Pancreas (tissue), 10 donors: ENCODE data around the gene FBXO9. TPM values are rescaled to one million over a fixed set of nuclear protein-coding genes. Genes with fewer than 3 reads are reported as not detected.
"Not testable (repeated sequence)": the region's sequence is repeated elsewhere in the genome, so short reads cannot be mapped to it uniquely, and the experiment has no call there.

ENCODE experiments used
- ATAC-seq, 4 donors: fragments of 200-7000 bp; cut with Tn5 transposase; one replicate each; pipeline versions ENCODE4 v1.8.0 to v1.9.1; 2020; ENCODE audit warnings: mild to moderate bottlenecking in 4 of 4, moderate library complexity in 4 of 4
- DNase-seq, 6 donors: peaks; one replicate each; pipeline ENCODE4 v3.0.0-alpha.2; 2020
- FAIRE-seq: peaks from 2 replicates; lab custom pipeline; 2012; peaks lifted over from hg19 to GRCh38; lab: Jason Lieb, UNC
- H3K27ac ChIP-seq, 4 donors: fragments of 200-600 bp; sonication (generic); 1 replicate in 3 of 4; 2 replicates in 1 of 4; pipeline versions ENCODE4 v1.5.0 to v1.8.0; 2020
- H3K27me3 ChIP-seq, 4 donors: fragments of 200-600 bp; one replicate each; pipeline ENCODE4 v1.8.0; 2021
- H3K36me3 ChIP-seq, 3 donors: fragments of 200-600 bp; sonication (generic) in 1 of 3; one replicate each; pipeline versions ENCODE4 v1.5.0 to v1.8.0; 2020 to 2021
- H3K4me1 ChIP-seq, 3 donors: fragments of 200-600 bp; one replicate each; pipeline ENCODE4 v1.8.0; 2021
- H3K4me3 ChIP-seq, 4 donors: fragments of 200-600 bp; sonication (generic) in 2 of 4; one replicate each; pipeline versions ENCODE4 v1.5.0 to v1.8.0; 2020 to 2021
- H3K9me3 ChIP-seq, 4 donors: fragments of 200-600 bp; one replicate each; pipeline ENCODE4 v1.8.0; 2021
- WGBS, 2 donors: extraction: QIAGEN DNeasy Blood & Tissue Kit; methylation state at CpG; one replicate each; pipeline ENCODE4 v1.1.7; 2013; 5-methylcytosine and 5-hydroxymethylcytosine counted together
- intact Hi-C, 3 donors: fragments of 100-400 bp; cut with DNase I; formaldehyde crosslinking; loops; one replicate each; pipeline versions ENCODE4 v1.11.1 to v1.14.2; 2022
- polyA plus RNA-seq, 2 donors: library from polyadenylated mRNA; stranded (reverse); fragments of 200-250 nt; gene quantifications; one replicate each; pipeline ENCODE4 v1.2.3, GENCODE V29; 2013
- total RNA-seq, 6 donors: library from RNA; stranded (reverse); fragmentation: NEBNext Ultra II Directional in 4 of 6; extraction: Animal tissue kit (Norgen Biotek cat#: 25700) in 4 of 6; gene quantifications; one replicate each; pipeline versions ENCODE4 v1.2.1 to v1.2.4, GENCODE V29; 2021 to 2023
- TF ChIP-seq, protein P1 (sequence below), 4 donors: fragments of 200-600 bp; sonication (generic) in 3 of 4; IDR thresholded peaks; one replicate each; pipeline versions ENCODE4 v1.5.0 to v1.8.0; 2021; ENCODE audit warnings: antibody characterized with exemption in 4 of 4
- donor health status: healthy with polysubstance abuse.
- donor health status: DM: no; HTN: no; CAD: no; lungs with moderate emphysema.
- donor health status: DM: no; HTN: no; CAD: no.
- donor health status: control.
- donor health status: control.
- donor health status: Bipolar disorder and iron deficiency.
- donor health status: DM: yes; HTN: yes; CAD: no.
- donor health status: DM: no; HTN: no; CAD: no.
- donor health status: DM: no; HTN: no; CAD: no.
- donor health status: DM: yes; HTN: yes; CAD: no.

FBXO9 gene
- total and polyA plus RNA-seq, 8 donors, result 30.9 to 66.1 (median 49.7) TPM

DNA sequence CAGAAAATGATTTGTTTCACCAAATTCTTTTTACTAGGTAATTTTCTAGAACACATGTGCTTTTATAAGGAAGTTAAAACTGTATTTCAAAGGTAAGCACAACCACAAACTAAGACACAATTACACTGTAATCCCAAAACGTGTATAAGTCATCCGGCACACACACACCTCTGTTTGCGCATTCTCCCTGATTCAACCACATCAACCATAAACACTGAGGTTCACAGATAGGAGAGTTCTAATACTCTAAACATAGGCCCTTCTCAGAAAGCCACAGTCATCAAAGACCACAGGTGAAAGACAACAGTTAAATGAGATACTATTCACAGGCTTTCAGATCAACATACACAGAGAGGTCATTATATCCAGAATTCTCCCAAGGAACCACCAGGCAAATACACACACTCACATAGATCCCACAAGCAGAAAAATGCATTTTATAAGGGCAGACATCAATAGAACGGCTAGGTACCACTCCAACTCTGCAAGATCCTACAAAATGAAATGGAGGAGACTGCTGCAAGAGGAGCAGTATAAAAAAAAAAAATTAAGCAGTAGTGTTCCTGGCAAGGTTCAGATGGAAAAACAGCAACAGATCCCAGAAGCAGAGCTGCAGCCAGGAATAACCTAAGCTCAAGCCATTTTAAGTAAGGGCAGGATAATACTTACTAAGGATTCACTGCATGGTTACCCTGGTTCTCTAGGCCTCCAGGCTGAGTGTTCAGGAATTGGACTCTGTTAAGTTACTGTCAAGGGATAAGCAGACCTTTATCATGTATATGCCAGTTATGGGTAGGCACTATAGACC is 6.6 kb upstream of the FBXO9 start:
- H3K4me3 ChIP-seq, result no peak overlapping the region
- no peak for ATAC-seq
- WGBS, 2 donors, result 86 to 90% methylated on average over 4 of the region's 4 CpGs
- no peak overlapping the region for H3K27ac ChIP-seq
- H3K4me1 ChIP-seq, result peaks cover 19 to 49% (median 43%) of the 10 kb centered on the region in 3 donors
- H3K27me3 ChIP-seq, result no peaks in the 10 kb centered on the region
- TF ChIP-seq, protein P1, sequence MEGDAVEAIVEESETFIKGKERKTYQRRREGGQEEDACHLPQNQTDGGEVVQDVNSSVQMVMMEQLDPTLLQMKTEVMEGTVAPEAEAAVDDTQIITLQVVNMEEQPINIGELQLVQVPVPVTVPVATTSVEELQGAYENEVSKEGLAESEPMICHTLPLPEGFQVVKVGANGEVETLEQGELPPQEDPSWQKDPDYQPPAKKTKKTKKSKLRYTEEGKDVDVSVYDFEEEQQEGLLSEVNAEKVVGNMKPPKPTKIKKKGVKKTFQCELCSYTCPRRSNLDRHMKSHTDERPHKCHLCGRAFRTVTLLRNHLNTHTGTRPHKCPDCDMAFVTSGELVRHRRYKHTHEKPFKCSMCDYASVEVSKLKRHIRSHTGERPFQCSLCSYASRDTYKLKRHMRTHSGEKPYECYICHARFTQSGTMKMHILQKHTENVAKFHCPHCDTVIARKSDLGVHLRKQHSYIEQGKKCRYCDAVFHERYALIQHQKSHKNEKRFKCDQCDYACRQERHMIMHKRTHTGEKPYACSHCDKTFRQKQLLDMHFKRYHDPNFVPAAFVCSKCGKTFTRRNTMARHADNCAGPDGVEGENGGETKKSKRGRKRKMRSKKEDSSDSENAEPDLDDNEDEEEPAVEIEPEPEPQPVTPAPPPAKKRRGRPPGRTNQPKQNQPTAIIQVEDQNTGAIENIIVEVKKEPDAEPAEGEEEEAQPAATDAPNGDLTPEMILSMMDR (IDR thresholded peaks at IDR 0.05), result no peak
- H3K36me3 ChIP-seq, result no peaks in the 10 kb centered on the region
- intact Hi-C loops, result no loop called here
- no peak for DNase-seq
- FAIRE-seq, result no peak
- H3K9me3 ChIP-seq, result no peaks in the 10 kb centered on the region

DNA sequence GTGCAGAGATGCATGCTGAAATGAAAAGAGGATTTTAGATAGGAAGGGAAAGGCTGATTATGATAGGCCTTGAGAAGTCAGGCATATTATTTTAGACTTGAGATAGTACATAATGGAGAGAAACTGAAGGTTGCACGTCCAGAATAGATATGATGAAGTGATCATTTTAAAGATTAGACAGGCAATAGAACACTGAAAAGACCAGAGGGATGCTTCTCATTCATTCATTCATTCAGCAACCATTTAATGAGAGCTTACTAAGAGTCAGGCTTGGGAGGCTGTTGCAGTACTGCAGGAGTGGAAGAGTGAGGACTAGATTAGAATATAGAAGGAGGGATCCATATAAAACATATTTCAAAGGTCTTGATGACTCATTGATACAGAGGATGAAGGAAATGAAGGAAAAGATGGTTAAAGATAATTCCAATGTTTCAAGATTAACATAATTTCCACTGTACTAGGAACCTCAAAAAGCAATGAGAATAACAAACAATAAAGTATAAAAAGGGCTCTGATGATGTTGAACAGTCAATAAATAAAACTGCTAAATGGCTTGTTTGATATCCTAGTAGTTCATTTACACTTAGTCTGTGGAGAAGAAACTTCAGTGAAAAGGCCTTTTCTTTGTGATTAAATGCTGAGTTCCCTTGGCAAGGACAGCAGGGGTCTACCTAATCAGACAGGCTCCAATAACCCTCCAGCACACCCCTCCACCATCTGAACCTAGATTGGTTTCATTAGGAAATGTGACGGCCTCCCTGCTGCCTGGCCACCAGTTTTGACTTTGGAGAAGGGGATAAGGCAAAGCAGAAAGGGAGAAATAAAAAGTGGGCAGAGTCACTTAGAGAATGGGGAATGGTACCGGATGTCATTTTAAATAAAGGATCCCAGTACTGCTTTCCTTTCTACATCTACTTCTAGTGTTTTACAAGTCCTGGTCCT is 5.3 kb upstream of the FBXO9 start:
- ATAC-seq (no peak), DNase-seq (no peak), FAIRE-seq (no peak)
- Histone ChIP-seq H3K4me1 (peaks cover 19 to 53% (median 47%) of the 10 kb centered on the region in 3 donors), H3K4me3 (peak overlapping the region in 1 of 4 donors; percentile 87), H3K27ac (no peak overlapping the region), H3K36me3 (no peaks in the 10 kb centered on the region), H3K27me3 (no peaks in the 10 kb centered on the region), H3K9me3 (no peaks in the 10 kb centered on the region)
- WGBS, 2 donors, result 34 to 35% methylated on average over 3 of the region's 3 CpGs
- intact Hi-C loops, result no loop called here
- TF ChIP-seq, protein P1 (IDR thresholded peaks at IDR 0.05), result no peak

DNA sequence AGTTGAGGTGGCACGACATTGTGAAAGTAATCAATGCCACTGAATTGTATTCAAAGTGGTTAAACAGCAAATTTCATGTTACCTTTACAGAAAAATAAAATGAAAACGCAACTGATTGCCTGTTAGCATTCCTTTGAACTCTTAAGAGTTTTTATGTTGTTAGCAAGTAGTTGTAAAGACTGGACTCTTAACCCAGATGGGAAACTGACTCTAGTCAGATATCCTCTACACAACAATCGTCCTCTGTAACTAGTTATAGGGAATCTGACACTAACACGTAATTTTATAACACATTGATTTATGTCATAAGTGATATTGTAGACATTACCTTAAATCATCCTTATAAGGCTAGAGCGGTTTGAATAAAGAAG is 3.0 kb upstream of the FBXO9 start:
- no peaks in the 10 kb centered on the region for H3K27me3 ChIP-seq
- FAIRE-seq, result no peak
- no peaks in the 10 kb centered on the region for H3K9me3 ChIP-seq
- H3K4me1 ChIP-seq, result peaks cover 19 to 38% (median 36%) of the 10 kb centered on the region in 3 donors
- TF ChIP-seq, protein P1 (IDR thresholded peaks at IDR 0.05), result no peak
- intact Hi-C loops, result no loop called here
- no peaks in the 10 kb centered on the region for H3K36me3 ChIP-seq
- ATAC-seq, result no peak
- WGBS, 2 donors, result 8 to 13% methylated on average over 5 of the region's 5 CpGs
- DNase-seq, result no peak
- H3K27ac ChIP-seq, result peak overlapping the region; percentile 82 to 97 (median 92)
- peak overlapping the region; percentile 81 to 87 (median 86) for H3K4me3 ChIP-seq

DNA sequence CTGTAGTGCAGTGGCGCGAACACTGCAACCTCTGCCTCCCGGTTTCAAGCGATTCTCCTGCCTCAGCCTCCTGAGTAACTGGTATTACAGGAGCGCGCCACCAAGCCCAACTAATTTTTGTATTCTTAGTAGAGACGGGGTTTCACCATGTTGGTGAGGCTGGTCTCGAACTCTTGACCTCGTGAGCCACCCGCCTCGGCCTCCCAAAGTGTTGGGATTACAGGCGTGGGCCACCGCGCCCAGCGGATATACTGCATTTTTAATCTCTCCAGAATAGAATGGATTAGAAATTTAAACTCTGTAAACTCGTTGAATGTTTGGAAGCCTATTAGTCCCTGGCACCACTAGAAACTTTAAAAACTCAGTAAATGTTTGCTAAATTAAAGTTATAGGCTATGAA is 949 bp upstream of the FBXO9 start:
- FAIRE-seq, intact Hi-C loops, H3K27ac ChIP-seq: not testable (repeated sequence)

DNA sequence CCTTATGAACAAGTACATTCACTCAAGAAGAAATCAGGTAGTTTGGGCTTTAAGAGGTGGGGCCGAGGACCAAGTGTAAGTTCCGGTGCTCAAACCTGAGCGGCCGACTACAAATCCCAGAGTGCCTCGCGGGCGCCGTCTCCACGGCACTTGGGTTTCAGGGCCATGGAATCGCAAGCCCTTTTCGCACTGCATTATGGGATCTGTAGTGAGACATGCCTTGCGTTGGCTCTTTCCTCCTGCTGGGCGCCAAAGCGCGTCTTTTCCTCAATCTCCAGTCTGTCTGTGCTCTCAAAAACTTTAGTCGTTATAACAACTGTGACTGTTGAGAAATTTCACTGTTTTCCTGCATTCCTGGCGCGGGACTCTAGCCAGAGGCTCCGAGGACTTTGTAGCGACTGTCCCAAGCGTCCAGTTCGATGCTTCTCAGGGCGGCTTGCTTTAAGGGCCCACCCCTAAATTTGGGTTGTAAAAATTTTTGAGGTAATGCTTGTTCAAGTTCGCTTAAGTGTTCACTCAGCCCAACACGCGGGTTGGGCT is 408 bp upstream of the FBXO9 start:
- 0% methylated on average over 26 of the region's 26 CpGs for WGBS, 2 donors
- peak overlapping the region; percentile 51 to 92 (median 81) for H3K4me3 ChIP-seq
- peak; percentile 81 to 88 (median 84) for ATAC-seq
- DNase-seq, result peak; percentile 91 to 98 (median 96)
- H3K27me3 ChIP-seq, result no peaks in the 10 kb centered on the region
- TF ChIP-seq, protein P1 (IDR thresholded peaks at IDR 0.05), result no peak
- no peaks in the 10 kb centered on the region for H3K9me3 ChIP-seq
- intact Hi-C loops, result no loop called here
- peaks cover 22 to 45% (median 45%) of the 10 kb centered on the region in 3 donors for H3K4me1 ChIP-seq
- peak; percentile 88 for FAIRE-seq
- no peaks in the 10 kb centered on the region for H3K36me3 ChIP-seq
- peak overlapping the region; percentile 87 to 96 (median 90) for H3K27ac ChIP-seq

More for the DNA sequence above, 949 bp upstream of the FBXO9 start:
- DNase-seq, result peak in 2 of 6 donors; percentile 19 to 23
- peak overlapping the region in 1 of 4 donors; percentile 76 for H3K4me3 ChIP-seq
- WGBS, 2 donors, result 60 to 63% methylated on average over 16 of the region's 16 CpGs
- not testable (repeated sequence) for H3K36me3 ChIP-seq, H3K9me3 ChIP-seq, H3K27me3 ChIP-seq, ATAC-seq
- peaks cover 22 to 51% (median 48%) of the 10 kb centered on the region in 3 donors for H3K4me1 ChIP-seq
